HepG2 (cell line): Measurements from ENCODE around the gene POMT1. TPM values are rescaled to one million over a fixed set of nuclear protein-coding genes. Genes with fewer than 3 reads are reported as not detected.
A peak's percentile ranks its signal among the peaks of the same experiment; 100 is the strongest.

ENCODE experiments used
- BCL6 ChIP-seq: IDR thresholded peaks from 2 replicates; pipeline ENCODE4 v1.6.1; 2016; ENCODE audit warnings: missing genetic modification reagents, missing compliant biosample characterization
- CHD4 ChIP-seq: fragments of 200-600 bp; sonication (generic); IDR thresholded peaks from 2 replicates; pipeline ENCODE4 v1.7.0; 2017; ENCODE audit warnings: mild to moderate bottlenecking, low read length, borderline replicate concordance
- DNMT1 ChIP-seq: sonication (generic); formaldehyde crosslinking; IDR thresholded peaks from 2 replicates; pipeline ENCODE4 v1.5.1; 2020; ENCODE audit warnings: mild to moderate bottlenecking, missing genetic modification reagents
- FOSL2 ChIP-seq: sonication (generic); formaldehyde crosslinking; IDR thresholded peaks from 2 replicates; pipeline ENCODE4 v1.4.0; 2020; ENCODE audit warnings: missing genetic modification reagents
- HOXA3 ChIP-seq: sonication (generic); formaldehyde crosslinking; IDR thresholded peaks from 2 replicates; pipeline ENCODE4 v1.5.0; 2020; ENCODE audit warnings: missing genetic modification reagents
- MXD3 ChIP-seq: IDR thresholded peaks from 2 replicates; pipeline ENCODE4 v1.6.1; 2016; ENCODE audit warnings: mild to moderate bottlenecking, missing biosample characterization, missing genetic modification reagents
- NCOA1 ChIP-seq: sonication (generic); formaldehyde crosslinking; IDR thresholded peaks from 2 replicates; pipeline ENCODE4 v1.9.0; 2021; ENCODE audit warnings: missing genetic modification reagents
- NR1H2 ChIP-seq: sonication (generic); formaldehyde crosslinking; IDR thresholded peaks from 2 replicates; pipeline ENCODE4 v1.8.1; 2022; ENCODE audit warnings: low read depth, missing genetic modification reagents, borderline replicate concordance
- PHF5A ChIP-seq: IDR thresholded peaks from one replicate; pipeline ENCODE4 v1.6.1; 2018; ENCODE audit warnings: low read depth, missing genetic modification reagents; ENCODE audit not compliant: unreplicated experiment
- PHF8 ChIP-seq: sonication (generic); formaldehyde crosslinking; IDR thresholded peaks from 2 replicates; pipeline ENCODE4 v1.5.0; 2020; ENCODE audit warnings: missing genetic modification reagents
- RARA ChIP-seq: IDR thresholded peaks from 2 replicates; pipeline ENCODE4 v1.6.1; 2016; ENCODE audit warnings: missing genetic modification reagents, missing compliant biosample characterization
- SP1 ChIP-seq, 2 experiments: fragments of 450-650 bp in 1 of 2; sonication (generic) in 1 of 2; formaldehyde crosslinking in 1 of 2; IDR thresholded peaks; 2 replicates each; pipeline versions ENCODE4 v1.4.0 to v1.6.1; 2016 to 2020; ENCODE audit warnings: missing genetic modification reagents in 1 of 2
- SP5 ChIP-seq: IDR thresholded peaks from 2 replicates; pipeline ENCODE4 v1.6.1; 2016; ENCODE audit warnings: low read depth, borderline replicate concordance
- STAT5B ChIP-seq: sonication (generic); formaldehyde crosslinking; IDR thresholded peaks from 2 replicates; pipeline ENCODE4 v1.4.0; 2020; ENCODE audit warnings: missing genetic modification reagents
- ZFP62 ChIP-seq: sonication (generic); formaldehyde crosslinking; IDR thresholded peaks from 2 replicates; pipeline ENCODE4 v1.4.0; 2020; ENCODE audit warnings: missing genetic modification reagents
- ZNF230 ChIP-seq: sonication (generic); formaldehyde crosslinking; IDR thresholded peaks from 2 replicates; pipeline ENCODE4 v1.4.0; 2020; ENCODE audit warnings: mild to moderate bottlenecking, missing genetic modification reagents
- ZNF281 ChIP-seq: sonication (generic); formaldehyde crosslinking; IDR thresholded peaks from 2 replicates; pipeline ENCODE4 v1.4.0; 2020; ENCODE audit warnings: missing genetic modification reagents, borderline replicate concordance
- ZNF367 ChIP-seq: sonication (generic); formaldehyde crosslinking; IDR thresholded peaks from 2 replicates; pipeline ENCODE4 v1.4.0; 2020; ENCODE audit warnings: missing genetic modification reagents, borderline replicate concordance
- ZNF44 ChIP-seq: sonication (generic); formaldehyde crosslinking; IDR thresholded peaks from 2 replicates; pipeline ENCODE4 v1.5.1; 2020; ENCODE audit warnings: mild to moderate bottlenecking, missing genetic modification reagents
- ZNF556 ChIP-seq: sonication (generic); formaldehyde crosslinking; IDR thresholded peaks from 2 replicates; pipeline ENCODE4 v1.4.0; 2020; ENCODE audit warnings: mild to moderate bottlenecking, missing genetic modification reagents, borderline replicate concordance
- ZNF652 ChIP-seq: IDR thresholded peaks from 2 replicates; pipeline ENCODE4 v1.6.1; 2016; ENCODE audit warnings: low read depth, borderline replicate concordance
- polyA plus RNA-seq, 8 experiments: library from polyadenylated mRNA; depleted of rRNA in 3 of 8; stranded (reverse) in 7 of 8; unstranded in 1 of 8; fragments of >200 nt; fragmentation: Illumina TruSeq in 4 of 8; extraction: Trizol in 4 of 8; gene quantifications; 2 replicates each; pipeline versions ENCODE4 v1.2.1 to v1.2.3, GENCODE V29; 2011 to 2016; ENCODE audit warnings: low read depth in 4 of 8, missing spikeins in 1 of 8, mixed read lengths in 1 of 8; ENCODE audit not compliant: insufficient read depth in 1 of 8
- total RNA-seq, 5 experiments: library from RNA; depleted of rRNA; stranded (reverse); fragments of >200 nt; fragmentation: Illumina TruSeq; extraction: Trizol; gene quantifications; 2 replicates each; pipeline ENCODE4 v1.2.3, GENCODE V29; 2016; ENCODE audit warnings: low read depth in 1 of 5
- TF ChIP-seq, protein P1 (sequence below): sonication (generic); formaldehyde crosslinking; IDR thresholded peaks from 2 replicates; pipeline ENCODE4 v1.8.0; 2022; ENCODE audit warnings: mild to moderate bottlenecking, missing genetic modification reagents, borderline replicate concordance
- TF ChIP-seq, protein P2 (sequence below): IDR thresholded peaks from 2 replicates; pipeline ENCODE4 v1.6.1; 2012; ENCODE audit warnings: low read depth, low read length, improper control_type of control experiment

Gene POMT1
- total and polyA plus RNA-seq, 2 of the 13 experiments (the other 11 are each of a cell fraction or from before 2014, with no cell fraction given) = 21.6 to 22.7 TPM

DNA sequence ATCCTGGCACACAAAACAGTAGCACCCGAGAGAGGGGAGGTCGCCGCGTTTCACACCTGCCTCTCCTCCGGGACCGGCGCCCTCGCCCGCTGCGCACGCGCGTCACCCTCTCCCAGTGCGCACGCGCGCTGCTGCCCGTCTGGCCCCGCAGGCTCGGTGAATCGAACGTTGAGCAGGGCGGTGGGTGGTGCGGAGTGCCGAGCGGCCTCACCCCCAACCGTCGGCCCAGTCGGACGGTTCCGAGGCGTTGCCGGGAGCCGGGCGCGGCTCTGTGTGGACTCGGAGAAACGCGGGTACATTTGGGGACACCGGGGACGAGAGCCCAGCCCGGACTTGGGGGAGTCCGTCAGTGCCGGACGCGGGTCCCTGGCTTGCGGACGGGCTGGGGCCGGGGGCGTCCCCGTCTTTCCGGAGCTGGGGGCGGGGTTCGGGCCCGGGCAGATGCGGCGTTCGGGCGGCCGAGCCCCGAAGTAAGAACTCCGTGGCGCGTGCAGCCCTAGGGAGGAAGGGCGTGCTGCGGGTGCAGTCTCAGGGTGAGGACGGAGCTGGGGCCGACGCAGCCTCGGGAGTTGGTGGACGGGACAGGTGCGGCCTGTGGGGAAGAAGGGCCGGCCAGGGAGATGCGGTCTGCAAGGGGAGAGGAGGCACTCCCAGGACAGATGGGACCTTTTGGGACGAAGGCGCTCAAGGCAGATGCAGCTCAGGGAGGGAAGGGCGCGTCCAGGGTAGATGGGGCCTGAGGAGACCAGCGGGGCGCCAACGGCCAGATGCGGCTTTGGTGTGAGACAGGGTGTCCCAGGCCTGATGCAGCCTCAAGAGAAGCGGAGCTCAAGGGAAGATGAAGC is at the start of gene POMT1 (continued):
- no peak; the same call in 1 of the 2 replicates for TF ChIP-seq RARA (CRISPR knock-in tag)
- TF ChIP-seq, protein P1, sequence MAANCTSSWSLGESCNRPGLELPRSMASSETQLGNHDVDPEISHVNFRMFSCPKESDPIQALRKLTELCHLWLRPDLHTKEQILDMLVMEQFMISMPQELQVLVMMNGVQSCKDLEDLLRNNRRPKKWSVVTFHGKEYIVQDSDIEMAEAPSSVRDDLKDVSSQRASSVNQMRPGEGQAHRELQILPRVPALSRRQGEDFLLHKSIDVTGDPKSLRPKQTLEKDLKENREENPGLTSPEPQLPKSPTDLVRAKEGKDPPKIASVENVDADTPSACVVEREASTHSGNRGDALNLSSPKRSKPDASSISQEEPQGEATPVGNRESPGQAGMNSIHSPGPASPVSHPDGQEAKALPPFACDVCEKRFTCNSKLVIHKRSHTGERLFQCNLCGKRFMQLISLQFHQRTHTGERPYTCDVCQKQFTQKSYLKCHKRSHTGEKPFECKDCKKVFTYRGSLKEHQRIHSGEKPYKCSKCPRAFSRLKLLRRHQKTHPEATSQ (CRISPR knock-in tag) = no peak
- 0 out of 2 replicates have a peak, but pooled peaks have one; percentile 14 for TF ChIP-seq ZNF367 (CRISPR knock-in tag)
- TF ChIP-seq ZNF652 (CRISPR knock-in tag) = no peak
- TF ChIP-seq PHF8 (CRISPR knock-in tag) = peak; percentile 98
- no peak for TF ChIP-seq CHD4
- no peak for TF ChIP-seq SP1 (IDR thresholded peaks at IDR 0.05)
- peak; percentile 85 for TF ChIP-seq SP1 (CRISPR knock-in tag; IDR thresholded peaks at IDR 0.05)
- 0 out of 2 replicates have a peak, but pooled peaks have one; percentile 28 for TF ChIP-seq MXD3 (CRISPR knock-in tag)
- peak; percentile 56 for TF ChIP-seq FOSL2
- TF ChIP-seq SP5 (CRISPR knock-in tag) = peak; percentile 35; the same call in 1 of the 2 replicates
- no peak for TF ChIP-seq ZFP62 (CRISPR knock-in tag)
- TF ChIP-seq ZNF44 (CRISPR knock-in tag) = peak; percentile 50; the same call in 1 of the 2 replicates
- TF ChIP-seq BCL6 (CRISPR knock-in tag) = peak; percentile 52
- peak; percentile 69 for TF ChIP-seq ZNF281
- TF ChIP-seq, protein P2, sequence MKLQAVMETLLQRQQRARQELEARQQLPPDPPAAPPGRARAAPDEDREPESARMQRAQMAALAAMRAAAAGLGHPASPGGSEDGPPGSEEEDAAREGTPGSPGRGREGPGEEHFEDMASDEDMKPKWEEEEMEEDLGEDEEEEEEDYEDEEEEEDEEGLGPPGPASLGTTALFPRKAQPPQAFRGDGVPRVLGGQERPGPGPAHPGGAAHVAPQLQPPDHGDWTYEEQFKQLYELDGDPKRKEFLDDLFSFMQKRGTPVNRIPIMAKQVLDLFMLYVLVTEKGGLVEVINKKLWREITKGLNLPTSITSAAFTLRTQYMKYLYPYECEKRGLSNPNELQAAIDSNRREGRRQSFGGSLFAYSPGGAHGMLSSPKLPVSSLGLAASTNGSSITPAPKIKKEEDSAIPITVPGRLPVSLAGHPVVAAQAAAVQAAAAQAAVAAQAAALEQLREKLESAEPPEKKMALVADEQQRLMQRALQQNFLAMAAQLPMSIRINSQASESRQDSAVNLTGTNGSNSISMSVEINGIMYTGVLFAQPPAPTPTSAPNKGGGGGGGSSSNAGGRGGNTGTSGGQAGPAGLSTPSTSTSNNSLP = no peak
- TF ChIP-seq STAT5B (CRISPR knock-in tag) = no peak
- no peak for TF ChIP-seq ZNF230 (CRISPR knock-in tag)
- TF ChIP-seq NCOA1 (CRISPR knock-in tag) = peak; percentile 81
- TF ChIP-seq HOXA3 (CRISPR knock-in tag) = peak; percentile 84
- no peak for TF ChIP-seq NR1H2 (CRISPR knock-in tag)
- TF ChIP-seq DNMT1 (CRISPR knock-in tag) = peak; percentile 85
- peak; percentile 63 for TF ChIP-seq ZNF556 (CRISPR knock-in tag)
- no peak for TF ChIP-seq PHF5A (CRISPR knock-in tag)
